Astrocyte (in vitro differentiated cells and primary cell): ENCODE data around the gene TOGARAM2. TPM values are rescaled to one million over a fixed set of nuclear protein-coding genes. Genes with fewer than 3 reads are reported as not detected.

ENCODE experiments used
- DNase-seq: peaks from one replicate; pipeline ENCODE4 v3.0.0-alpha.2; 2010; ENCODE audit warnings: low read depth
- FAIRE-seq: peaks from 2 replicates; lab custom pipeline; 2011; peaks lifted over from hg19 to GRCh38; lab: Jason Lieb, UNC
- H2AFZ ChIP-seq: 2 replicates; pipeline ENCODE4 v1.6.0; 2012; ENCODE audit warnings: low read depth, low read length, inconsistent platforms
- H3K27ac ChIP-seq: 2 replicates; pipeline ENCODE4 v1.5.1; 2011; ENCODE audit warnings: low read depth, low read length, inconsistent platforms
- H3K27me3 ChIP-seq: 2 replicates; pipeline ENCODE4 v1.6.0; 2011; ENCODE audit warnings: low read length, inconsistent platforms; ENCODE audit not compliant: insufficient read depth
- H3K36me3 ChIP-seq: 2 replicates; pipeline ENCODE4 v1.5.1; 2011; ENCODE audit warnings: low read length, inconsistent platforms; ENCODE audit not compliant: insufficient read depth
- H3K4me1 ChIP-seq: 2 replicates; pipeline ENCODE4 v1.5.1; 2011; ENCODE audit warnings: low read length, inconsistent platforms; ENCODE audit not compliant: insufficient read depth
- H3K4me2 ChIP-seq: 2 replicates; pipeline ENCODE4 v1.6.0; 2012; ENCODE audit warnings: low read length, inconsistent platforms
- H3K4me3 ChIP-seq: 2 replicates; pipeline ENCODE4 v1.5.1; 2011; ENCODE audit warnings: low read depth, mild to moderate bottlenecking, low read length, inconsistent platforms; ENCODE audit not compliant: insufficient read depth
- H3K79me2 ChIP-seq: 2 replicates; pipeline ENCODE4 v1.6.0; 2012; ENCODE audit warnings: mild to moderate bottlenecking, low read length, inconsistent platforms; ENCODE audit not compliant: insufficient read depth
- H3K9ac ChIP-seq: 2 replicates; pipeline ENCODE4 v1.6.0; 2012; ENCODE audit warnings: mild to moderate bottlenecking, low read length, inconsistent platforms
- H3K9me3 ChIP-seq: 2 replicates; pipeline ENCODE4 v1.5.1; 2012; ENCODE audit warnings: low read depth, mild to moderate bottlenecking, low read length, inconsistent platforms; ENCODE audit not compliant: insufficient read depth
- H4K20me1 ChIP-seq: 2 replicates; pipeline ENCODE4 v1.6.0; 2012; ENCODE audit warnings: low read length, inconsistent platforms; ENCODE audit not compliant: insufficient read depth
- H3K27ac Mint-ChIP-seq: one replicate; pipeline ENCODE4 v1.8.0; 2021; ENCODE audit warnings: mild to moderate bottlenecking, mixed read lengths; ENCODE audit not compliant: unreplicated experiment
- H3K27me3 Mint-ChIP-seq: one replicate; pipeline ENCODE4 v1.8.0; 2021; ENCODE audit warnings: low read depth, mixed read lengths; ENCODE audit not compliant: unreplicated experiment
- H3K36me3 Mint-ChIP-seq: one replicate; pipeline ENCODE4 v1.8.0; 2021; ENCODE audit warnings: low read depth, mixed read lengths; ENCODE audit not compliant: unreplicated experiment
- H3K4me1 Mint-ChIP-seq: one replicate; pipeline ENCODE4 v1.8.0; 2021; ENCODE audit warnings: low read depth, mixed read lengths; ENCODE audit not compliant: unreplicated experiment
- H3K4me3 Mint-ChIP-seq: one replicate; pipeline ENCODE4 v1.8.0; 2021; ENCODE audit warnings: mild to moderate bottlenecking, moderate library complexity, mixed read lengths; ENCODE audit not compliant: unreplicated experiment
- H3K9me3 Mint-ChIP-seq: one replicate; pipeline ENCODE4 v1.8.0; 2021; ENCODE audit warnings: mild to moderate bottlenecking, mixed read lengths; ENCODE audit not compliant: unreplicated experiment
- CTCF ChIP-seq: IDR thresholded peaks from 2 replicates; pipeline ENCODE4 v1.5.1; 2011; ENCODE audit warnings: low read depth, mild to moderate bottlenecking, inconsistent platforms, low read length, moderate library complexity; ENCODE audit not compliant: insufficient read depth
- EZH2 ChIP-seq: IDR thresholded peaks from 2 replicates; pipeline ENCODE4 v1.6.1; 2012; ENCODE audit warnings: mild to moderate bottlenecking, low read length, inconsistent platforms; ENCODE audit not compliant: insufficient read depth
- total RNA-seq: library from RNA; stranded (reverse); gene quantifications from 2 replicates; pipeline ENCODE4 v1.2.1, GENCODE V29; 2021

The TOGARAM2 gene
- total RNA-seq, 1 donor from 2014 or later = 0.73 TPM

- H3K4me2 ChIP-seq = no peak overlapping the region
- peaks cover 8% of the 10 kb centered on the region for H3K4me1 Mint-ChIP-seq
- H3K4me3 Mint-ChIP-seq = no peak overlapping the region
- peaks cover 4% of the 10 kb centered on the region for H3K9me3 ChIP-seq
- H4K20me1 ChIP-seq = no peaks in the 10 kb centered on the region
- H3K27ac Mint-ChIP-seq = no peak overlapping the region
- no peaks in the 10 kb centered on the region for H3K36me3 ChIP-seq
- DNase-seq (no peak), FAIRE-seq (no peak)
- H3K27me3 ChIP-seq = no peaks in the 10 kb centered on the region
- peaks cover 26% of the 10 kb centered on the region for H3K27me3 Mint-ChIP-seq
- H2AFZ ChIP-seq = no peak overlapping the region
- no peak overlapping the region for H3K9ac ChIP-seq
- TF ChIP-seq CTCF (no peak), EZH2 (no peak)
- H3K36me3 Mint-ChIP-seq = peaks cover 3% of the 10 kb centered on the region
- H3K79me2 ChIP-seq = no peaks in the 10 kb centered on the region
- H3K9me3 Mint-ChIP-seq = no peaks in the 10 kb centered on the region
- H3K4me3 ChIP-seq = no peak overlapping the region
- H3K27ac ChIP-seq = no peak overlapping the region
- H3K4me1 ChIP-seq = peaks cover 8% of the 10 kb centered on the region
Measured at GRCh38 chr2:29001806-29002205, 20.7 kb downstream of the TOGARAM2 start.

GRCh38 chr2:29004755-29005154 is 23.7 kb downstream of the TOGARAM2 start:
- Histone ChIP-seq H3K4me3 (no peak overlapping the region), H3K27ac (no peak overlapping the region), H3K79me2 (no peaks in the 10 kb centered on the region), H2AFZ (no peak overlapping the region), H3K9ac (no peak overlapping the region), H3K9me3 (peaks cover 4% of the 10 kb centered on the region), H3K36me3 (no peaks in the 10 kb centered on the region), H3K27me3 (no peaks in the 10 kb centered on the region), H4K20me1 (no peaks in the 10 kb centered on the region), H3K4me2 (no peak overlapping the region), H3K4me1 (no peaks in the 10 kb centered on the region)
- FAIRE-seq (no peak), DNase-seq (no peak)
- Mint-ChIP-seq H3K36me3 (peaks cover 3% of the 10 kb centered on the region), H3K9me3 (no peaks in the 10 kb centered on the region), H3K27me3 (peaks cover 14% of the 10 kb centered on the region), H3K4me1 (no peaks in the 10 kb centered on the region), H3K27ac (no peak overlapping the region), H3K4me3 (no peak overlapping the region)
- no peak for TF ChIP-seq EZH2
- TF ChIP-seq CTCF = no peak

- DNase-seq = no peak
- Histone ChIP-seq H3K27ac (no peak overlapping the region), H3K36me3 (no peaks in the 10 kb centered on the region), H4K20me1 (no peaks in the 10 kb centered on the region), H2AFZ (no peak overlapping the region), H3K9me3 (peaks cover 4% of the 10 kb centered on the region), H3K4me1 (no peaks in the 10 kb centered on the region), H3K79me2 (no peaks in the 10 kb centered on the region), H3K9ac (no peak overlapping the region), H3K4me2 (no peak overlapping the region), H3K4me3 (no peak overlapping the region), H3K27me3 (no peaks in the 10 kb centered on the region)
- no peak overlapping the region for H3K27ac Mint-ChIP-seq
- TF ChIP-seq EZH2 = no peak
- TF ChIP-seq CTCF = no peak
- peaks cover under 1% of the 10 kb centered on the region for H3K36me3 Mint-ChIP-seq
- H3K4me3 Mint-ChIP-seq = no peak overlapping the region
- peaks cover 9% of the 10 kb centered on the region for H3K27me3 Mint-ChIP-seq
- no peaks in the 10 kb centered on the region for H3K9me3 Mint-ChIP-seq
- peaks cover under 1% of the 10 kb centered on the region for H3K4me1 Mint-ChIP-seq
- no peak for FAIRE-seq
Measured at GRCh38 chr2:29005331-29005730, 24.2 kb downstream of the TOGARAM2 start.
